Measurements from ENCODE around the gene FARP1. TPM values are rescaled to one million over a fixed set of nuclear protein-coding genes. Genes with fewer than 3 reads are reported as not detected.

Gene FARP1
- total and polyA plus RNA-seq, 2 of the 13 experiments (the other 11 are each of a cell fraction or from before 2014, with no cell fraction given) = 70.6 to 126 TPM

- 0 out of 2 replicates have a peak, but pooled peaks have one; percentile 27 for TF ChIP-seq MEF2D (CRISPR knock-in tag; IDR thresholded peaks at IDR 0.05)
- TF ChIP-seq NFYC (CRISPR knock-in tag; IDR thresholded peaks at IDR 0.05) = no peak
- TF ChIP-seq ZNF142 (CRISPR knock-in tag; IDR thresholded peaks at IDR 0.05) = no peak
- TF ChIP-seq TRIM24 (CRISPR knock-in tag; IDR thresholded peaks at IDR 0.05) = no peak
- TF ChIP-seq HBP1 (CRISPR knock-in tag; IDR thresholded peaks at IDR 0.05; ENCODE audit: low read depth) = no peak
- TF ChIP-seq PPARG (CRISPR knock-in tag; conservative IDR thresholded peaks at IDR 0.05) = 0 out of 2 replicates have a peak, but pooled peaks have one; percentile 45
- TF ChIP-seq SNRNP70 (IDR thresholded peaks at IDR 0.05; ENCODE audit: low read depth, low read length) = no peak
- peak; percentile 97 for TF ChIP-seq ZBTB39 (CRISPR knock-in tag; IDR thresholded peaks at IDR 0.05)
- TF ChIP-seq ETV6 (CRISPR knock-in tag; conservative IDR thresholded peaks at IDR 0.05) = no peak
- no peak for TF ChIP-seq CBX2 (IDR thresholded peaks at IDR 0.05; ENCODE audit: low read depth, low read length)
- TF ChIP-seq CBX2 (CRISPR knock-in tag; IDR thresholded peaks at IDR 0.05; ENCODE audit: low read depth) = no peak
- no peak for TF ChIP-seq AGO1 (IDR thresholded peaks at IDR 0.05; ENCODE audit: low read depth, low read length, poor library complexity, severe bottlenecking)
- TF ChIP-seq TBX2 (CRISPR knock-in tag; IDR thresholded peaks at IDR 0.05; ENCODE audit: borderline replicate concordance) = peak; percentile 87
- peak; percentile 13; the same call in 1 of the 2 replicates for TF ChIP-seq SNAPC2 (CRISPR knock-in tag; IDR thresholded peaks at IDR 0.05)
- TF ChIP-seq POLR2G (IDR thresholded peaks at IDR 0.05; ENCODE audit: low read depth, low read length) = no peak
- no peak for TF ChIP-seq DNMT1 (CRISPR knock-in tag; IDR thresholded peaks at IDR 0.05)
- TF ChIP-seq, protein P1, sequence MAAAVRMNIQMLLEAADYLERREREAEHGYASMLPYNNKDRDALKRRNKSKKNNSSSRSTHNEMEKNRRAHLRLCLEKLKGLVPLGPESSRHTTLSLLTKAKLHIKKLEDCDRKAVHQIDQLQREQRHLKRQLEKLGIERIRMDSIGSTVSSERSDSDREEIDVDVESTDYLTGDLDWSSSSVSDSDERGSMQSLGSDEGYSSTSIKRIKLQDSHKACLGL (CRISPR knock-in tag; IDR thresholded peaks at IDR 0.05) = no peak
- TF ChIP-seq RAD21 (CRISPR knock-in tag; IDR thresholded peaks at IDR 0.05) = no peak
- TF ChIP-seq, protein P2, sequence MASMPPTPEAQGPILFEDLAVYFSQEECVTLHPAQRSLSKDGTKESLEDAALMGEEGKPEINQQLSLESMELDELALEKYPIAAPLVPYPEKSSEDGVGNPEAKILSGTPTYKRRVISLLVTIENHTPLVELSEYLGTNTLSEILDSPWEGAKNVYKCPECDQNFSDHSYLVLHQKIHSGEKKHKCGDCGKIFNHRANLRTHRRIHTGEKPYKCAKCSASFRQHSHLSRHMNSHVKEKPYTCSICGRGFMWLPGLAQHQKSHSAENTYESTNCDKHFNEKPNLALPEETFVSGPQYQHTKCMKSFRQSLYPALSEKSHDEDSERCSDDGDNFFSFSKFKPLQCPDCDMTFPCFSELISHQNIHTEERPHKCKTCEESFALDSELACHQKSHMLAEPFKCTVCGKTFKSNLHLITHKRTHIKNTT (CRISPR knock-in tag; IDR thresholded peaks at IDR 0.05) = no peak
Observed at GRCh38 chr13:98246538-98247172, 103.8 kb downstream of the FARP1 start (continued).

Measured in HepG2 (cell line).